ENCODE data around the gene DDX19B. TPM values are rescaled to one million over a fixed set of nuclear protein-coding genes. Genes with fewer than 3 reads are reported as not detected.
A peak's percentile ranks its signal among the peaks of the same experiment; 100 is the strongest.

DDX19B gene
- total and polyA plus RNA-seq, 9 of the 15 experiments (the other 6 are each of a cell fraction or from before 2014, with no cell fraction given): 7.0 to 32.9 (median 19.3) TPM

GRCh38 chr16:70375636-70376611 lies 76.9 kb downstream of the DDX19B start (continued):
- TF ChIP-seq E2F4 (CRISPR knock-in tag; IDR thresholded peaks at IDR 0.05; ENCODE audit: low read depth) (no peak), ELF4 (CRISPR knock-in tag; IDR thresholded peaks at IDR 0.05) (no peak), SUPT5H (IDR thresholded peaks at IDR 0.05) (peak; percentile 82), HNRNPLL (IDR thresholded peaks at IDR 0.05; ENCODE audit: low read depth, low read length, poor library complexity, severe bottlenecking) (no peak), POLR2AphosphoS2 (IDR thresholded peaks at IDR 0.05; ENCODE audit: low read length) (peak; percentile 78), PCBP1 (IDR thresholded peaks at IDR 0.05; ENCODE audit: low read depth, low read length, poor library complexity, severe bottlenecking) (no peak), ATF4 (CRISPR knock-in tag; IDR thresholded peaks at IDR 0.05) (no peak)

Measured in K562 (cell line).